Cardiac fibroblast (primary cell): ENCODE results near the gene SEC14L6.

ENCODE experiments used
- DNase-seq, 2 donors: peaks; one replicate each; pipeline versions ENCODE4 v3.0.0 to v3.0.0-alpha.2; 2010; ENCODE audit warnings: low read depth in 2 of 2
- H3K4me3 ChIP-seq, 2 donors: replicated peaks in 1 of 2; 1 replicate in 1 of 2; 2 replicates in 1 of 2; pipeline ENCODE4 v1.5.1; 2011; ENCODE audit warnings: low read depth in 2 of 2, low read length in 2 of 2, mild to moderate bottlenecking in 2 of 2, moderate library complexity in 1 of 2
- TF ChIP-seq, protein P1 (sequence below): IDR thresholded peaks from one replicate; pipeline ENCODE4 v1.5.1; 2011; ENCODE audit warnings: low read depth, mild to moderate bottlenecking, low read length, inconsistent platforms

The SEC14L6 gene

DNA sequence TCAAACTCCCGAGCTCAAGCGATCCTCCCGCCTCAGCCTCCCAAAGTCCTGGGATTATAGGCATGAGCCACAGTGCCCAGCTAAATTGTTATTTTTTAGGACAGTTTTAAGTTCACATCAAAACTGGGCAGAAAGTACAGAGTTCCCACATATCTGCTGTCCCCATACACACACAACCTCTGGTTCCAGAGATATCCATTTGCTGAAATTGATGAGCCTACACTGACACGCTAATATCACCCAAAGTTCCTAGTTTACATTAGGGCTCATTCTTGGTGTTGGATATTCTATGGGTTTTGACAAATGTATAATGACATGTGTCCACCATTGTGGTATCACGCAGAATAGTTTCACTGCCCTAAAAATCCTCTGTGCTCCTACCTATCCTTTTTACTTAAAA is 38.3 kb downstream of the SEC14L6 start:
- no peak for DNase-seq
- TF ChIP-seq, protein P1, sequence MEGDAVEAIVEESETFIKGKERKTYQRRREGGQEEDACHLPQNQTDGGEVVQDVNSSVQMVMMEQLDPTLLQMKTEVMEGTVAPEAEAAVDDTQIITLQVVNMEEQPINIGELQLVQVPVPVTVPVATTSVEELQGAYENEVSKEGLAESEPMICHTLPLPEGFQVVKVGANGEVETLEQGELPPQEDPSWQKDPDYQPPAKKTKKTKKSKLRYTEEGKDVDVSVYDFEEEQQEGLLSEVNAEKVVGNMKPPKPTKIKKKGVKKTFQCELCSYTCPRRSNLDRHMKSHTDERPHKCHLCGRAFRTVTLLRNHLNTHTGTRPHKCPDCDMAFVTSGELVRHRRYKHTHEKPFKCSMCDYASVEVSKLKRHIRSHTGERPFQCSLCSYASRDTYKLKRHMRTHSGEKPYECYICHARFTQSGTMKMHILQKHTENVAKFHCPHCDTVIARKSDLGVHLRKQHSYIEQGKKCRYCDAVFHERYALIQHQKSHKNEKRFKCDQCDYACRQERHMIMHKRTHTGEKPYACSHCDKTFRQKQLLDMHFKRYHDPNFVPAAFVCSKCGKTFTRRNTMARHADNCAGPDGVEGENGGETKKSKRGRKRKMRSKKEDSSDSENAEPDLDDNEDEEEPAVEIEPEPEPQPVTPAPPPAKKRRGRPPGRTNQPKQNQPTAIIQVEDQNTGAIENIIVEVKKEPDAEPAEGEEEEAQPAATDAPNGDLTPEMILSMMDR, result no peak
- no peak overlapping the region for H3K4me3 ChIP-seq

DNA sequence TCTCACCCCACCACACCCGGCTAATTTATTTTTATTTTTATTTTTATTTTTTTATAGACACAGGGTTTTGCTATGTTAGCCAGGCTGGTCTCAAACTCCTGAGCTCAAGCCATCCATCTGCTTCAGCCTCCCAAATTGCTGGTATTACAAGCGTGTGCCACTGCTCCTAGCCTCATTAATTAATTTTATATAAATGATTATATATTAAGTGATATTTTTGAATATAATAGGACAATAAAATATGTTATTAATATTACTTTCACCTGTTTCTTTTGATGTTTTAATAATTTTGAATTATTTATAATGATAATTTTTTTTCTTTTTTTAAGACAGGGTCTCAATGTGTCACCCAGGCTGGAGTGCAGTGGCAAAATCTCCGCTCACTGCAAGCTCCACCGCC is 38.9 kb downstream of the SEC14L6 start:
- H3K4me3 ChIP-seq, result no peak overlapping the region
- TF ChIP-seq, protein P1, result no peak
- no peak for DNase-seq

DNA sequence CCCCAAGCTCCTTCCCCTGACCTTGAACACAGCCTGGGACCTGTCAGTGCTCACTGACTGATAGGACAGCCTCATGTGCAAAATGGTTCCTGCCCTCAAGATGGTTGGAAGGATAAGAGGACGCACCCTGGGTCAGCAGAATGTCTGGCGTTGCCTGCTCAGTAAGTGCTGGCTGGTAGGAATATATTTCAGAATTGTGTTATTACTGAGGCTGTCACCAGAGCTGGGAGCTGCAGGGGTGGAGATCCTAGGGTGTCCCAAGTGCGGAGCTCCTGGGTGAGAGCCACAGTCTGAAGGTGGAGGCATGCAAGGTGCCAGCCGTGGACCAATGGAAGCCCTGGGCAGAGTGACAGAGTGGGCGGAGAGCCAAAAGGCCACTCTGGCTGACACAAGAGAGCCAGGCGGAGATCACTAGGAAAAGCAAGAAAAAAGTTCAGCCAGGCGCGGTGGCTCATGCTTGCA is 40.0 kb downstream of the SEC14L6 start:
- no peak overlapping the region for H3K4me3 ChIP-seq
- no peak for DNase-seq
- TF ChIP-seq, protein P1, result no peak

DNA sequence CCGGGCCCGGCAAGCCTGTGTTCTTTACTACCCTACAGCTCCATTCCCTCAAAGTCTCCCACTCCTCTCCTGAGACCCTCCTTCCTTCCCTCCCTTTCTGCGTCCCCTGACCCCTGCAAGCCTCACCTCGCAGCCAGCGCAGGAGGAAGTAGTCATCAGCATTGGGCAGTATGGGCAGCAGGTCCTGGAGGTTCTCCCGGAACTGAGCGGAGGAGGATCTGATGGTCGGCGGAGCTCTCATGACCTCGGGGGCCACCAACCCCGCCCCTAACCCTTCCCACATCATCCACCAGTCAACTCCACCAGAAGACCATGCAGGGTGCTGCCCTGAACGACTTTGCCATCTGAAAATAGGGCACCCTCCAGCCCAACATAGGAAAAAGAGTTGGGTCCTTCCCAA is 43.0 kb downstream of the SEC14L6 start:
- no peak for DNase-seq
- TF ChIP-seq, protein P1, result no peak

DNA sequence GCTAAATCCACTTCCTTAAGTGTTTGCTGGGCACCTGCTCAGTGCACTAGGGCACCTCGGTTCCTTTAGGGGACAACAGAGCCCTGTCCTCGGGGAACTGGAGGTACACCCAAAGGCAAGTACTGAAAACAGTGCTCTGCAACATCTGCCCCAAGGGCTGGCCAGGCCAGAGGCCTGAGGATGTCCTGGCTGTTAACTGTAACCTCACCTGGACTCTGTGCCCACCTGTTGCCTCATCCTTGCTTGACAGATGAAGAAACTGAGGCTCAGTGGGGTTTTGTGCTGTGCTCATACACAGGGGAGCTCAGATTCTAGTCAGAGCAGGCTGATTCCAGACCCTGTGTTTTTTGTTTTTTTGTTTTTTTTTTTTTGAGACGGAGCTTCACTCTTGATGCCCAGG is 43.6 kb downstream of the SEC14L6 start:
- no peak overlapping the region for H3K4me3 ChIP-seq
- DNase-seq, result no peak
- TF ChIP-seq, protein P1, result no peak

More for the DNA sequence above, 43.0 kb downstream of the SEC14L6 start:
- H3K4me3 ChIP-seq, result no peak overlapping the region

DNA sequence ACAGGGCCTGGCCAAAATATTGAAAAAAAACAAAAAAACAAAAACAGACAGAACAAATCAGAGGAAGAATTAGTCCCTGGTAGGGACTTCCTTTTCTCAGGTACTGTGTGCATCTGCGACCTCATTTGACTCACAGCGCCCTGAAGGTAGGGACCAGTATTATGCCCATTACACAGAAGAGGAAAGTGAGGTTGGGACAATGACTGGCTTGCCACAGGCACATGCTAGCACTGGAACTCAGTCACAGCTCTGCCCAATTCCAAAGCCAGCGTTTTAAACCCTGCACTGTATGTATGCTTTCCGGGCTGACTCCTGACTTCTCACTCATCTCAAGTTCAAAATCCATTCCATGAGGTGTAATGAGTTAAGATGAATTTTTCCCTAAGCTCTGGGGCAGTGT is 44.4 kb downstream of the SEC14L6 start:
- H3K4me3 ChIP-seq, result no peak overlapping the region
- TF ChIP-seq, protein P1, result no peak
- no peak for DNase-seq

DNA sequence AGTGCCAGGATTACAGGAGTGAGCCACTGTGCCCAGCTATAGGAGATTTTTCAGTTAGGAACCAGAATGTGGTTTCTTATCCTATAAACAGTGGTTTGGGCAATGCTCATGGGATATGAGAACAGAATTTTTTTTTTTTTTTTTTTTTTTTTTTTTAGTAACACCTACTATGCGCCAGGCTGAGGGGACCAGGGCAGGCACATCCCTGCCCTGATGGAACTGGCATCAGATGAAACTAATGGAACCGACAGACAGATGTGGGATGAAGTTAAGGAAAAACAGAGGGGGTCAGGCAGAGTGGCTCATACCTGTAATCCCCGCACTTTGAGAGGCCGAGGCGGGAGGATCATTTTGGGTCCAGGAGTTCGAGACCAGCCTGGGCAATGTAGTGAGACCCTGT is 45.9 kb downstream of the SEC14L6 start:
- TF ChIP-seq, protein P1, result no peak
- DNase-seq, result no peak
- H3K4me3 ChIP-seq, result no peak overlapping the region
